ENCODE results near the gene CISD2.

GRCh38 chr4:102828497-102828808, 40.3 kb upstream of the CISD2 start:
- TF ChIP-seq CTCF (conservative IDR thresholded peaks at IDR 0.05) (0 out of 2 replicates have a peak, but pooled peaks have one; percentile 3), ZFX (IDR thresholded peaks at IDR 0.05) (no peak)
